Uterus (tissue), 2 donors: ENCODE measurements around the gene IGF2.

Experiments used
- POLR2A ChIP-seq, 2 donors: fragments of 450-650 bp; IDR thresholded peaks; one replicate each; pipeline ENCODE4 v1.6.1; 2016; ENCODE audit warnings: antibody characterized with exemption in 2 of 2, mild to moderate bottlenecking in 1 of 2, moderate library complexity in 1 of 2
- TF ChIP-seq, protein P1 (sequence below), 4 experiments: fragments of 200-600 bp in 2 of 4; fragments of 450-650 bp in 2 of 4; sonication (generic) in 2 of 4; IDR thresholded peaks; one replicate each; pipeline ENCODE4 v1.5.1; 2016 to 2019; ENCODE audit warnings: antibody characterized with exemption in 4 of 4, mild to moderate bottlenecking in 2 of 4, moderate library complexity in 1 of 4

GRCh38 chr11:2104524-2105440 lies 34.4 kb downstream of the IGF2 start:
- TF ChIP-seq POLR2A (IDR thresholded peaks at IDR 0.05): no peak
- TF ChIP-seq, protein P1, sequence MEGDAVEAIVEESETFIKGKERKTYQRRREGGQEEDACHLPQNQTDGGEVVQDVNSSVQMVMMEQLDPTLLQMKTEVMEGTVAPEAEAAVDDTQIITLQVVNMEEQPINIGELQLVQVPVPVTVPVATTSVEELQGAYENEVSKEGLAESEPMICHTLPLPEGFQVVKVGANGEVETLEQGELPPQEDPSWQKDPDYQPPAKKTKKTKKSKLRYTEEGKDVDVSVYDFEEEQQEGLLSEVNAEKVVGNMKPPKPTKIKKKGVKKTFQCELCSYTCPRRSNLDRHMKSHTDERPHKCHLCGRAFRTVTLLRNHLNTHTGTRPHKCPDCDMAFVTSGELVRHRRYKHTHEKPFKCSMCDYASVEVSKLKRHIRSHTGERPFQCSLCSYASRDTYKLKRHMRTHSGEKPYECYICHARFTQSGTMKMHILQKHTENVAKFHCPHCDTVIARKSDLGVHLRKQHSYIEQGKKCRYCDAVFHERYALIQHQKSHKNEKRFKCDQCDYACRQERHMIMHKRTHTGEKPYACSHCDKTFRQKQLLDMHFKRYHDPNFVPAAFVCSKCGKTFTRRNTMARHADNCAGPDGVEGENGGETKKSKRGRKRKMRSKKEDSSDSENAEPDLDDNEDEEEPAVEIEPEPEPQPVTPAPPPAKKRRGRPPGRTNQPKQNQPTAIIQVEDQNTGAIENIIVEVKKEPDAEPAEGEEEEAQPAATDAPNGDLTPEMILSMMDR (IDR thresholded peaks at IDR 0.05): no peak
